Fibroblast of lung (primary cell): ENCODE data around the gene RASA2. TPM values are rescaled to one million over a fixed set of nuclear protein-coding genes. Genes with fewer than 3 reads are reported as not detected.

Experiments used
- DNase-seq, 2 donors: peaks; one replicate each; pipeline versions ENCODE4 v3.0.0 to v3.0.0-alpha.2; 2010; ENCODE audit warnings: low read depth in 2 of 2
- H2AFZ ChIP-seq: 2 replicates; pipeline ENCODE4 v1.5.1; 2012; ENCODE audit warnings: low read length, control low read depth, inconsistent platforms
- H3K27ac ChIP-seq: 2 replicates; pipeline ENCODE4 v1.5.1; 2011; ENCODE audit warnings: low read length, control low read depth; ENCODE audit not compliant: insufficient read depth
- H3K27me3 ChIP-seq: 2 replicates; pipeline ENCODE4 v1.5.1; 2011; ENCODE audit warnings: mild to moderate bottlenecking, low read length; ENCODE audit not compliant: control insufficient read depth, insufficient read depth
- H3K36me3 ChIP-seq: 2 replicates; pipeline ENCODE4 v1.5.1; 2011; ENCODE audit warnings: low read length; ENCODE audit not compliant: control insufficient read depth, insufficient read depth
- H3K4me1 ChIP-seq: 2 replicates; pipeline ENCODE4 v1.5.1; 2011; ENCODE audit warnings: low read length; ENCODE audit not compliant: control insufficient read depth, insufficient read depth; ENCODE audit errors: extremely low read depth
- H3K4me2 ChIP-seq: 2 replicates; pipeline ENCODE4 v1.5.1; 2011; ENCODE audit warnings: low read length, control low read depth; ENCODE audit not compliant: insufficient read depth; ENCODE audit errors: extremely low read depth
- H3K4me3 ChIP-seq, 4 experiments: fragments of 200-600 bp in 1 of 4; sonication (generic) in 1 of 4; replicated peaks in 1 of 4; 2 replicates each; pipeline ENCODE4 v1.5.1; 2011 to 2016; ENCODE audit warnings: low read length in 4 of 4, low read depth in 3 of 4, mild to moderate bottlenecking in 3 of 4, control low read depth in 2 of 4, inconsistent platforms in 1 of 4, mixed read lengths in 1 of 4; ENCODE audit not compliant: insufficient read depth in 1 of 4; ENCODE audit errors: control extremely low read depth in 1 of 4
- H3K79me2 ChIP-seq: 2 replicates; pipeline ENCODE4 v1.5.1; 2012; ENCODE audit warnings: mild to moderate bottlenecking, low read length, inconsistent platforms; ENCODE audit not compliant: control insufficient read depth, insufficient read depth
- H3K9ac ChIP-seq: 2 replicates; pipeline ENCODE4 v1.5.1; 2011; ENCODE audit warnings: mild to moderate bottlenecking, low read length, control low read depth; ENCODE audit not compliant: insufficient read depth
- H3K9me3 ChIP-seq: 2 replicates; pipeline ENCODE4 v1.5.1; 2012; ENCODE audit warnings: low read depth, low read length; ENCODE audit not compliant: control insufficient read depth, insufficient read depth
- H4K20me1 ChIP-seq: 2 replicates; pipeline ENCODE4 v1.5.1; 2011; ENCODE audit warnings: low read length; ENCODE audit not compliant: control insufficient read depth, insufficient read depth; ENCODE audit errors: extremely low read depth
- CTCF ChIP-seq, 2 donors: IDR thresholded peaks in 1 of 2; conservative IDR thresholded peaks in 1 of 2; 1 replicate in 1 of 2; 2 replicates in 1 of 2; pipeline ENCODE4 v1.5.1; 2011 to 2012; ENCODE audit warnings: low read length in 2 of 2, control low read depth in 1 of 2, inconsistent platforms in 1 of 2, low read depth in 1 of 2, mild to moderate bottlenecking in 1 of 2
- EZH2 ChIP-seq: IDR thresholded peaks from 2 replicates; pipeline ENCODE4 v1.5.1; 2012; ENCODE audit warnings: low read length, control low read depth, mild to moderate bottlenecking; ENCODE audit errors: missing control alignments
- polyA plus RNA-seq, 2 donors: library from polyadenylated mRNA; depleted of rRNA in 1 of 2; stranded (reverse) in 1 of 2; unstranded in 1 of 2; fragments of >200 nt; gene quantifications; 2 replicates each; pipeline ENCODE4 v1.2.1, GENCODE V29; 2011 to 2012; ENCODE audit warnings: missing spikeins in 1 of 2
- total RNA-seq: library from RNA; depleted of rRNA; stranded (reverse); fragments of >200 nt; gene quantifications from 2 replicates; pipeline ENCODE4 v1.2.1, GENCODE V29; 2014

Gene RASA2
- total and polyA plus RNA-seq, 2 donors (not counting 1 experiment from before 2014, with no cell fraction given) = 10.0 to 11.4 TPM

GRCh38 chr3:141514382-141514781 is 27.6 kb downstream of the RASA2 start:
- DNase-seq = no peak
- H3K36me3 ChIP-seq = peaks cover 2% of the 10 kb centered on the region
- no peaks in the 10 kb centered on the region for H3K4me1 ChIP-seq
- no peaks in the 10 kb centered on the region for H3K27me3 ChIP-seq
- H3K27ac ChIP-seq = no peak overlapping the region
- peaks cover 15% of the 10 kb centered on the region for H3K79me2 ChIP-seq
- no peak for TF ChIP-seq CTCF (conservative IDR thresholded peaks at IDR 0.05 in 1 of 2, IDR thresholded peaks at IDR 0.05 in 1 of 2; ENCODE audit: low read depth in 1 of 2, low read length in 2 of 2)
- no peak for TF ChIP-seq EZH2
- H4K20me1 ChIP-seq = no peaks in the 10 kb centered on the region
- H2AFZ ChIP-seq = no peak overlapping the region
- no peak overlapping the region for H3K4me2 ChIP-seq
- no peak overlapping the region for H3K9ac ChIP-seq
- H3K4me3 ChIP-seq = no peak overlapping the region
- H3K9me3 ChIP-seq = no peaks in the 10 kb centered on the region

GRCh38 chr3:141519587-141519986 is 32.8 kb downstream of the RASA2 start:
- no peak overlapping the region for H2AFZ ChIP-seq
- no peak overlapping the region for H3K27ac ChIP-seq
- no peaks in the 10 kb centered on the region for H3K27me3 ChIP-seq
- H3K79me2 ChIP-seq = peaks cover 1% of the 10 kb centered on the region
- peaks cover 4% of the 10 kb centered on the region for H3K36me3 ChIP-seq
- no peaks in the 10 kb centered on the region for H3K4me1 ChIP-seq
- H3K9ac ChIP-seq = no peak overlapping the region
- H4K20me1 ChIP-seq = no peaks in the 10 kb centered on the region
- TF ChIP-seq CTCF (conservative IDR thresholded peaks at IDR 0.05 in 1 of 2, IDR thresholded peaks at IDR 0.05 in 1 of 2; ENCODE audit: low read depth in 1 of 2, low read length in 2 of 2) (no peak), EZH2 (no peak)
- no peaks in the 10 kb centered on the region for H3K9me3 ChIP-seq
- no peak for DNase-seq
- H3K4me3 ChIP-seq = no peak overlapping the region
- no peak overlapping the region for H3K4me2 ChIP-seq

- Histone ChIP-seq H3K36me3 (peaks cover 4% of the 10 kb centered on the region), H3K9ac (no peak overlapping the region), H4K20me1 (no peaks in the 10 kb centered on the region), H3K4me1 (no peaks in the 10 kb centered on the region), H3K79me2 (peaks cover 1% of the 10 kb centered on the region), H3K9me3 (no peaks in the 10 kb centered on the region), H3K27ac (no peak overlapping the region), H3K4me2 (no peak overlapping the region), H3K27me3 (no peaks in the 10 kb centered on the region), H3K4me3 (no peak overlapping the region), H2AFZ (no peak overlapping the region)
- DNase-seq = no peak
- TF ChIP-seq EZH2 (no peak), CTCF (conservative IDR thresholded peaks at IDR 0.05 in 1 of 2, IDR thresholded peaks at IDR 0.05 in 1 of 2; ENCODE audit: low read depth in 1 of 2, low read length in 2 of 2) (no peak)
Observed at GRCh38 chr3:141521781-141522180, 35.0 kb downstream of the RASA2 start.
